HL-60 (cell line): ENCODE results near the gene SPRYD3.

Experiments used
- DNase-seq, 2 experiments: peaks; one replicate each; pipeline ENCODE4 v3.0.0-alpha.2; 2010 to 2020; ENCODE audit warnings: low read depth in 1 of 2, low spot score in 1 of 2
- H3K27ac ChIP-seq: fragments of 250-450 bp; sonication (Bioruptor Pico); replicated peaks from 2 replicates; pipeline ENCODE4 v1.5.1; 2020; ENCODE audit warnings: mild to moderate bottlenecking, moderate library complexity
- H3K27me3 ChIP-seq: fragments of 250-450 bp; sonication (Bioruptor Pico); 2 replicates; pipeline ENCODE4 v1.5.1; 2021; ENCODE audit warnings: mild to moderate bottlenecking, moderate library complexity; ENCODE audit not compliant: insufficient read depth, poor library complexity, severe bottlenecking
- H3K4me3 ChIP-seq: replicated peaks from 2 replicates; pipeline ENCODE4 v1.5.1; 2011; ENCODE audit warnings: mild to moderate bottlenecking, control low read depth, low read length; ENCODE audit not compliant: insufficient read depth
- GABPA ChIP-seq: IDR thresholded peaks from 2 replicates; pipeline ENCODE4 v1.6.1; 2012; ENCODE audit warnings: low read depth
- POLR2AphosphoS5 ChIP-seq: IDR thresholded peaks from 2 replicates; pipeline ENCODE4 v1.6.1; 2012; ENCODE audit warnings: low read depth
- SPI1 ChIP-seq: IDR thresholded peaks from 2 replicates; pipeline ENCODE4 v1.6.1; 2012; ENCODE audit warnings: low read depth, mild to moderate bottlenecking, borderline replicate concordance
- TF ChIP-seq, protein P1 (sequence below): IDR thresholded peaks from 2 replicates; pipeline ENCODE4 v1.6.1; 2012; ENCODE audit warnings: low read depth; ENCODE audit not compliant: insufficient replicate concordance
- TF ChIP-seq, protein P2 (sequence below): IDR thresholded peaks from one replicate; pipeline ENCODE4 v1.5.1; 2011; ENCODE audit warnings: low read length, control low read depth, inconsistent platforms; ENCODE audit not compliant: insufficient read depth

SPRYD3 gene

DNA sequence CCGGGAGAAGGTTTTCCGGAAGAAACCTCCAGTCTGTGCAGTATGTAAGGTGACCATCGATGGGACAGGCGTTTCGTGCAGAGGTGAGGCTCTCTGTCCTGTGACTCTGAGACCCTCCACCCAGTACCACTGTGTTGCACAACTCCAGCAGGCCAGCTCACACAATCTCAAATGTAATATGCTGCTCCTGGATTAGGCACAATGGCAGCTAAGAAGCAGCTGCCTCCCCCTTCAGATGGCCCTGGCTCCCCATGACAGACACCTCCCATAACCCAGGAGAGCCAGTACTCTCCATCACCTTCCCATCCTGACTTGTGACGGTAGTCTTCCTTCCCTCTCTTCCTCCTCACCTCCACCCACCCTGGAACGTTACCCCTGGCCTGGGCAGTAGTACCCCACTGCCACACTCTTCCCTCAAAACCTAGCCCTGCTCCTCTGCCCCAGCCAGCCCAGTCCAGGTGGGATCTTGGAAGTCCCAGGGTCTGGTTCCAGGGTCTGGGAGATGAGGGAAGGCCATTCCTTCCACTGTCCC lies 27.2 kb downstream of the SPRYD3 start:
- no peak for TF ChIP-seq GABPA
- TF ChIP-seq SPI1: no peak
- TF ChIP-seq, protein P1, sequence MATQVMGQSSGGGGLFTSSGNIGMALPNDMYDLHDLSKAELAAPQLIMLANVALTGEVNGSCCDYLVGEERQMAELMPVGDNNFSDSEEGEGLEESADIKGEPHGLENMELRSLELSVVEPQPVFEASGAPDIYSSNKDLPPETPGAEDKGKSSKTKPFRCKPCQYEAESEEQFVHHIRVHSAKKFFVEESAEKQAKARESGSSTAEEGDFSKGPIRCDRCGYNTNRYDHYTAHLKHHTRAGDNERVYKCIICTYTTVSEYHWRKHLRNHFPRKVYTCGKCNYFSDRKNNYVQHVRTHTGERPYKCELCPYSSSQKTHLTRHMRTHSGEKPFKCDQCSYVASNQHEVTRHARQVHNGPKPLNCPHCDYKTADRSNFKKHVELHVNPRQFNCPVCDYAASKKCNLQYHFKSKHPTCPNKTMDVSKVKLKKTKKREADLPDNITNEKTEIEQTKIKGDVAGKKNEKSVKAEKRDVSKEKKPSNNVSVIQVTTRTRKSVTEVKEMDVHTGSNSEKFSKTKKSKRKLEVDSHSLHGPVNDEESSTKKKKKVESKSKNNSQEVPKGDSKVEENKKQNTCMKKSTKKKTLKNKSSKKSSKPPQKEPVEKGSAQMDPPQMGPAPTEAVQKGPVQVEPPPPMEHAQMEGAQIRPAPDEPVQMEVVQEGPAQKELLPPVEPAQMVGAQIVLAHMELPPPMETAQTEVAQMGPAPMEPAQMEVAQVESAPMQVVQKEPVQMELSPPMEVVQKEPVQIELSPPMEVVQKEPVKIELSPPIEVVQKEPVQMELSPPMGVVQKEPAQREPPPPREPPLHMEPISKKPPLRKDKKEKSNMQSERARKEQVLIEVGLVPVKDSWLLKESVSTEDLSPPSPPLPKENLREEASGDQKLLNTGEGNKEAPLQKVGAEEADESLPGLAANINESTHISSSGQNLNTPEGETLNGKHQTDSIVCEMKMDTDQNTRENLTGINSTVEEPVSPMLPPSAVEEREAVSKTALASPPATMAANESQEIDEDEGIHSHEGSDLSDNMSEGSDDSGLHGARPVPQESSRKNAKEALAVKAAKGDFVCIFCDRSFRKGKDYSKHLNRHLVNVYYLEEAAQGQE: no peak
- TF ChIP-seq POLR2AphosphoS5: no peak
- TF ChIP-seq, protein P2, sequence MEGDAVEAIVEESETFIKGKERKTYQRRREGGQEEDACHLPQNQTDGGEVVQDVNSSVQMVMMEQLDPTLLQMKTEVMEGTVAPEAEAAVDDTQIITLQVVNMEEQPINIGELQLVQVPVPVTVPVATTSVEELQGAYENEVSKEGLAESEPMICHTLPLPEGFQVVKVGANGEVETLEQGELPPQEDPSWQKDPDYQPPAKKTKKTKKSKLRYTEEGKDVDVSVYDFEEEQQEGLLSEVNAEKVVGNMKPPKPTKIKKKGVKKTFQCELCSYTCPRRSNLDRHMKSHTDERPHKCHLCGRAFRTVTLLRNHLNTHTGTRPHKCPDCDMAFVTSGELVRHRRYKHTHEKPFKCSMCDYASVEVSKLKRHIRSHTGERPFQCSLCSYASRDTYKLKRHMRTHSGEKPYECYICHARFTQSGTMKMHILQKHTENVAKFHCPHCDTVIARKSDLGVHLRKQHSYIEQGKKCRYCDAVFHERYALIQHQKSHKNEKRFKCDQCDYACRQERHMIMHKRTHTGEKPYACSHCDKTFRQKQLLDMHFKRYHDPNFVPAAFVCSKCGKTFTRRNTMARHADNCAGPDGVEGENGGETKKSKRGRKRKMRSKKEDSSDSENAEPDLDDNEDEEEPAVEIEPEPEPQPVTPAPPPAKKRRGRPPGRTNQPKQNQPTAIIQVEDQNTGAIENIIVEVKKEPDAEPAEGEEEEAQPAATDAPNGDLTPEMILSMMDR: no peak
- H3K27ac ChIP-seq: no peak overlapping the region
- H3K4me3 ChIP-seq: no peak overlapping the region
- H3K27me3 ChIP-seq: peaks cover 2% of the 10 kb centered on the region
- DNase-seq: no peak

DNA sequence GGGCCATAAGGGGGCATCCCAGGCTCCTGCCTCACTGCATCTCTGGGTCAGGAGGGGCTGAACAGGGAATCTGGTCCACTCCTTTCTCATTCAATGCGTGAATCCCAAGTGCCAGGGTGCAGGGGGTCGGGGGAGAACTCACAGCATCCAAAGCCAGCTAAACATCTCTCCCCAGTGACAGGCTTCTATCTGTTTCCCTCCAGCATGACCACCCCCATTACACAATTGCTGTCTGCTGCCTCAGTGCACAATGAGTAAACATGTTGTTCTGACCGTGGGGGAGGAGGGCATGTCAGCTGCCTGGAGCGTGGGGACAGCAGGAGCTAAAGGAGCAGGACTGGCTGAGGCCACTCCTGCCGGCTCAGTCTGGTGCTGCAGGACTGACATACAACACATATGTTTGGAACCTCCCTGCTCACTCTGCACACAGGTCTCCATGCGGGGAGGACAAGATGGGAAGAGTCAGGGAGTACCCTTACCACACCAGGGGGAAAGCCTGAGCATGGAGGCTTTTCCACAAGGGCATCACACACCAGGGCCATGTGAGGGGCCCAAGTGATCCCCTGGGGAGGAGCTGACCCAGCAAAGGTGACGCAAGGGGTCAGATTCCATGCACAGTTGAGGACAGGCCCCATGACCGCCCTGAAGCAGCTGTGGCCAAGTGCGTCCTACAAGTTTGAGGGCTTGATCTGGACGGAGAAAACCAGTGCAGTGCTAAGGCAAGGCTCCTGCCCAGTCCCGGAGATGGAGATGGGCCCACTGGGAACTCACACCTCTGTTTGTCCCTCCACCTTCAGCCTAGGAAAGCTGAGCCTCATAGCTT lies 27.9 kb downstream of the SPRYD3 start:
- DNase-seq: no peak
- no peak overlapping the region for H3K27ac ChIP-seq
- H3K27me3 ChIP-seq: peaks cover 2% of the 10 kb centered on the region
- H3K4me3 ChIP-seq: no peak overlapping the region
- TF ChIP-seq SPI1 (no peak), GABPA (no peak), POLR2AphosphoS5 (no peak)
- TF ChIP-seq, protein P2: no peak
- TF ChIP-seq, protein P1: no peak

DNA sequence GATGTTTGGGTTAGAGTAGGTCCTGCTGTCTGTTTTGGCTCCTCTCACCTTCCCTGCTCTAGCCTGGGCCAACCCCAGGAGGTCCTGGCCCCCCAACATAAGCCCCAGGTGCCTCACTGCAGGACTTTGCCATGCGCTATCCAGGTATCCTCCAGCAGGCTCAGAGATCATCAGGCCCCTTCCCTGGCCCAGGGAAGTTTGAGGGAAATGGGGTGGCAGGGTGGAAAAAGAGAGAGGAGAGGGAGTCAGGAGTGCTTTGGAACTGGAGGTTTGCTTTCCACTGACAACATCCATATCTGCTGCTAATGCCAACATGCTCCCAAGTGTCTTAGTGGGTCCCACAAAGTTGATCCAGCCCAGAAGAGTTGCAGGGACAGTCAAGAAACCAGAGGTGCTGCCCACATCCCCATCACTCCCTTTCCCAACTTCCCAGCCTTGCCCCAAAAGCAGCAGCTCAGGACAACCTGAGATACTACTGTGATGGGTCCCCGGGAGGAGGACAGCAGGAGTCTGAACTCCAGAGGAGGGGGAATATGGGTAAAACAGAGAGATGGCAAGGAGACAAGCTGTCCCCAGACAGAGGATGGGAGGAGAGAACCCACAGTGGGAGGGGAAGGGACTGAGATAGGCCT lies 28.6 kb downstream of the SPRYD3 start:
- H3K4me3 ChIP-seq: no peak overlapping the region
- no peak overlapping the region for H3K27ac ChIP-seq
- peaks cover 2% of the 10 kb centered on the region for H3K27me3 ChIP-seq
- no peak for TF ChIP-seq SPI1
- TF ChIP-seq POLR2AphosphoS5: no peak
- TF ChIP-seq GABPA: no peak
- TF ChIP-seq, protein P1: no peak
- TF ChIP-seq, protein P2: no peak
- DNase-seq: no peak
